ENCODE results near the gene CYP26A1.

The CYP26A1 gene

GRCh38 chr10:93123766-93124165 is 50.1 kb downstream of the CYP26A1 start:
- DNase-seq (ENCODE audit: low spot score) = no peak

GRCh38 chr10:93124580-93125318 is 51.1 kb downstream of the CYP26A1 start:
- no peak for DNase-seq (ENCODE audit: low spot score)

- DNase-seq (ENCODE audit: low spot score) = no peak
Measured at GRCh38 chr10:93125966-93126365, 52.3 kb downstream of the CYP26A1 start.

- no peak for DNase-seq (ENCODE audit: low spot score)
Measured at GRCh38 chr10:93126483-93127052, 52.9 kb downstream of the CYP26A1 start.

Measured in AG08396 (cell line).